Measurements from ENCODE around the gene RIMS3.
"Not testable (repeated sequence)": the region's sequence is repeated elsewhere in the genome, so short reads cannot be mapped to it uniquely, and the experiment has no call there.

The RIMS3 gene

GRCh38 chr1:40583980-40584379, 81.5 kb downstream of the RIMS3 start:
- DNase-seq, result no peak

- no peak for DNase-seq
Measured at GRCh38 chr1:40582116-40582515, 83.4 kb downstream of the RIMS3 start.

- DNase-seq, result no peak
Measured at GRCh38 chr1:40575336-40575735, 90.1 kb downstream of the RIMS3 start.

GRCh38 chr1:40574805-40575204, 90.7 kb downstream of the RIMS3 start:
- DNase-seq, result not testable (repeated sequence)
